Psoas muscle (tissue), 8 donors: ENCODE results near the gene PXYLP1. TPM values are rescaled to one million over a fixed set of nuclear protein-coding genes. Genes with fewer than 3 reads are reported as not detected.

Experiments
- ATAC-seq, 4 donors: fragments of 200-7000 bp; cut with Tn5 transposase; one replicate each; pipeline ENCODE4 v1.9.1; 2020; ENCODE audit warnings: moderate library complexity in 3 of 4, mild to moderate bottlenecking in 2 of 4
- DNase-seq, 2 donors: peaks; one replicate each; pipeline ENCODE4 v3.0.0-alpha.2; 2020
- H3K27ac ChIP-seq: fragments of 200-600 bp; one replicate; pipeline ENCODE4 v1.8.0; 2022
- H3K27me3 ChIP-seq, 3 donors: fragments of 200-600 bp in 1 of 3; one replicate each; pipeline versions ENCODE4 v1.6.1 to v1.8.0; 2013 to 2022; ENCODE audit warnings: low read length in 2 of 3, mild to moderate bottlenecking in 2 of 3, moderate library complexity in 1 of 3; ENCODE audit not compliant: insufficient read depth in 3 of 3
- H3K36me3 ChIP-seq, 2 donors: fragments of 200-600 bp in 1 of 2; one replicate each; pipeline versions ENCODE4 v1.6.1 to v1.8.0; 2013 to 2022; ENCODE audit warnings: low read depth in 1 of 2, mild to moderate bottlenecking in 1 of 2, moderate library complexity in 1 of 2; ENCODE audit not compliant: insufficient read depth in 1 of 2
- H3K4me1 ChIP-seq: fragments of 200-600 bp; one replicate; pipeline ENCODE4 v1.8.0; 2022
- H3K4me3 ChIP-seq: fragments of 200-600 bp; one replicate; pipeline ENCODE4 v1.8.0; 2022; ENCODE audit warnings: mild to moderate bottlenecking
- H3K9me3 ChIP-seq: fragments of 200-600 bp; one replicate; pipeline ENCODE4 v1.8.0; 2022
- CTCF ChIP-seq: fragments of 200-600 bp; IDR thresholded peaks from one replicate; pipeline ENCODE4 v1.8.0; 2022; ENCODE audit warnings: antibody characterized with exemption
- WGBS, 3 donors: extraction: QIAGEN DNeasy Blood & Tissue Kit; methylation state at CpG; one replicate each; pipeline versions ENCODE4 v1.1.6 to v1.1.7; 2013; 5-methylcytosine and 5-hydroxymethylcytosine counted together
- intact Hi-C, 2 donors: fragments of 100-400 bp; cut with DNase I; formaldehyde crosslinking; loops; one replicate each; pipeline versions ENCODE4 v1.11.0 to v1.14.2; 2022
- polyA plus RNA-seq, 3 donors: library from polyadenylated mRNA; stranded (reverse); fragments of 200-250 nt; gene quantifications; one replicate each; pipeline ENCODE4 v1.2.3, GENCODE V29; 2013
- total RNA-seq, 4 donors: library from RNA; stranded (reverse); fragmentation: NEBNext Ultra II Directional in 2 of 4; extraction: Animal tissue kit (Norgen Biotek cat#: 25700) in 2 of 4; gene quantifications; one replicate each; pipeline versions ENCODE4 v1.2.1 to v1.2.4, GENCODE V29; 2021 to 2023
- donor health status: healthy with polysubstance abuse.
- donor health status: DM: no; HTN: no; CAD: no; lungs with moderate emphysema.
- donor health status: Bipolar disorder and iron deficiency.
- donor health status: healthy.
- donor health status: DM: yes; HTN: yes; CAD: no.
- donor health status: DM: no; HTN: no; CAD: no.
- donor health status: DM: no; HTN: no; CAD: no.
- donor health status: DM: yes; HTN: yes; CAD: no.

The PXYLP1 gene
- total and polyA plus RNA-seq, 7 donors, result 0.83 to 6.8 (median 1.8) TPM

DNA sequence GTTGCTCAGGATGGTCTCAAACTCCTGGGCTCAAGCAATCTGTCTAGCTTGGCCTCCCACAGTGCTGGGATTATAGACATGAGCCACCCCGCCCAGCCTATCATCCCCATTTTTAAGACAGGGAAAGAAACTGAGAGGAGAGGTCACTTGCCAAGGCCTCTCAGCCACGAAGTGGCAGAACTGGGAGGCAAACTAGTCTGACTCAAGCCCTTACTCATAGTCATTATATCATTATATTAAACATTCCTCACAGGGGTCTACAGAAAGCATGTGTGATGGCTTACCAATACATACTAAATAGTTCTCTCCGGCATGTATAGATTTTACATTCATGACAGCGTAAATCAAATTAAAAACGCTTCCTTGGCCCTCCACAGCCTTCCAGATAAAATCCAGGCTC is 74.7 kb downstream of the PXYLP1 start:
- Histone ChIP-seq H3K27me3 (no peaks in the 10 kb centered on the region), H3K4me3 (no peak overlapping the region), H3K4me1 (no peaks in the 10 kb centered on the region), H3K36me3 (no peaks in the 10 kb centered on the region), H3K9me3 (no peaks in the 10 kb centered on the region), H3K27ac (no peak overlapping the region)
- 73 to 78% (median 77%) methylated on average over 5 of the region's 5 CpGs for WGBS, 3 donors
- DNase-seq (no peak), ATAC-seq (no peak)
- TF ChIP-seq CTCF, result no peak
- intact Hi-C loops, result loop anchor here in 1 of 2 donors (10.0 kb wide), 1 partner anchor 259 kb away; no protein-coding TSS in a partner anchor

- Histone ChIP-seq H3K27me3 (no peaks in the 10 kb centered on the region), H3K4me3 (no peak overlapping the region), H3K36me3 (no peaks in the 10 kb centered on the region), H3K9me3 (no peaks in the 10 kb centered on the region), H3K27ac (no peak overlapping the region), H3K4me1 (no peaks in the 10 kb centered on the region)
- intact Hi-C loops, result loop anchor here in 1 of 2 donors (10.0 kb wide), 1 partner anchor 258 kb away; no protein-coding TSS in a partner anchor
- ATAC-seq (no peak), DNase-seq (no peak)
- WGBS, 3 donors, result 79 to 87% (median 82%) methylated on average over 5 of the region's 5 CpGs
- TF ChIP-seq CTCF, result no peak
These were observed 75.3 kb downstream of the PXYLP1 start for GRCh38 chr3:141306922-141307321.

DNA sequence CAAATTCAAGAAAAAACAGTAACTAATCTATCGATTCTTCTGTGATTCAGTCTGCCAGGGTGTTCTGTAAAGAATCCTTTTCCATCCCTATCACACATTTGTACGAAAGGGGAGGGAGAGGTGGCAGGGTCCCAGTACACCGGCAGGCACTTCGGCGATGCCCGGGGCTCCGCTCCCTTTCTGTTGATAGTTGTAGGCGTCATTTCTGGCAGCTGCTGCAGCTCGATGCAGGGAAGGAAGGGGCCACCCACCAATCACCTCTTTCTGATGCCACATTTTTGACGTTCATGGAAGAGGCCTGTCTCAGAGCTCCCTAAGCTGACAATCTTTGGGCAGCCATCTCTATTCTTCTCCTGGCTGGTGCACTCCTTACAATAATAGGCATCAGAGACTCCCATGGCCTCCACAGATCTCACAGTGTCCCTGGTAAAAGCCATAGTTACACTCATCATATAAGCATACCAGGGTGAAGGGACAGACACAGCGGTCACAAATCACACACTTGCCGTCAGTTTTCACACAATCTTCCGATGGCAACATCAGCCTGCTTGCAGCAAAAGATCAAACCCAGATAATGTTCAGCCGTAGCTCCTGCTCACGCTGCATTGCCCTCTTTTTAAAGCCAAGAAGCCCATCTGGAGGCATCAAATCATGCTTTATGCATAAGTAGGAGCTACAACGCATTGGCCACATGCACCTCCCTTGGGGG is 75.9 kb downstream of the PXYLP1 start:
- no peaks in the 10 kb centered on the region for H3K36me3 ChIP-seq
- no peaks in the 10 kb centered on the region for H3K4me1 ChIP-seq
- no peaks in the 10 kb centered on the region for H3K27me3 ChIP-seq
- no peak overlapping the region for H3K27ac ChIP-seq
- no peak overlapping the region for H3K4me3 ChIP-seq
- 68 to 76% (median 71%) methylated on average over 16 of the region's 16 CpGs for WGBS, 3 donors
- intact Hi-C loops, result loop anchor here in 1 of 2 donors (10.0 kb wide), 1 partner anchor 257 kb away; no protein-coding TSS in a partner anchor
- no peaks in the 10 kb centered on the region for H3K9me3 ChIP-seq
- TF ChIP-seq CTCF, result no peak
- DNase-seq (no peak), ATAC-seq (no peak)

DNA sequence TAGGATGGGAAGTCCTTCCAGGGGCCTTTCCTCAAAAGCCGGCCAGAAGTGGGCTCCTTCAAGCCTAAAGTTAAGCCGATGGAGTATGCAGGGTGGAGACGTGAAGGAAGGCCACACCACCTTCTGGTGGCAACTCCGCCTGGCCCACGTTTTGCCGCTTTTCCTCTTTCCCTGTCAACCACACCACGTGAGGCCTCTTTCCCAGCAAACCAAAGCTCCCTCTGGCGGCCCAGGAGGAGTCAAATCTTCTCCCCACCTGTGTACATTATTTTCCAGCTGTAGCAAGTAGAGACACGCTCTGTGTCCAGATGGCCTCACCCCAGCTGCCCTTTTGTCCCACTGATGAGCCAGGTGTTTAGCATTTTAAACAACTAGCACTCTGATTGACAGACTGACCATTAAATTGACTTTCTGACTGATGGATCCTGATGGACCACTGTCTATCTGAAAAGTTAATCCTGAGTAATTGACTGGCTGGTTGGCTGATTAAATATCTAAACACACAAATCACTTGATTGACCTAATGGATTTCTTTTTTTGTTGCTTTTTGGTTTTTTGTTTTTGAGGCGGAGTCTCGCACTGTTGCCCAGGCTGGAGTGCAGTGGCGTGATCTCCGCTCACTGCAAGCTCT is 77.1 kb downstream of the PXYLP1 start:
- DNase-seq, result peak in 1 of 2 donors; percentile 40
- Histone ChIP-seq H3K4me1 (no peaks in the 10 kb centered on the region), H3K4me3 (no peak overlapping the region), H3K27me3 (no peaks in the 10 kb centered on the region), H3K36me3 (no peaks in the 10 kb centered on the region), H3K9me3 (no peaks in the 10 kb centered on the region), H3K27ac (no peak overlapping the region)
- TF ChIP-seq CTCF, result peak; percentile 33
- 43 to 49% (median 46%) methylated on average over 13 of the region's 13 CpGs for WGBS, 3 donors
- ATAC-seq, result no peak
- intact Hi-C loops, result loop anchor here in 1 of 2 donors (10.0 kb wide), 1 partner anchor 256 kb away; no protein-coding TSS in a partner anchor
